ENCODE measurements around the gene RBM15.

The RBM15 gene

GRCh38 chr1:110309767-110310166 lies 29.4 kb upstream of the RBM15 start:
- Mint-ChIP-seq H3K9me3 (no peaks in the 10 kb centered on the region), H3K36me3 (ENCODE audit: insufficient read depth) (no peaks in the 10 kb centered on the region), H3K27ac (no peak overlapping the region), H3K27me3 (peaks cover 0 to 6% of the 10 kb centered on the region in 2 donors), H3K4me1 (ENCODE audit: low read depth in 2 of 2) (peaks cover 0 to 3% of the 10 kb centered on the region in 2 donors), H3K4me3 (no peak overlapping the region)
- ATAC-seq (replicated peaks) (no peak), DNase-seq (no peak)

GRCh38 chr1:110310300-110310699 lies 28.9 kb upstream of the RBM15 start:
- no peak for ATAC-seq (replicated peaks)
- Mint-ChIP-seq H3K27ac (no peak overlapping the region), H3K27me3 (peaks cover 0 to 6% of the 10 kb centered on the region in 2 donors), H3K9me3 (no peaks in the 10 kb centered on the region), H3K36me3 (ENCODE audit: insufficient read depth) (no peaks in the 10 kb centered on the region), H3K4me1 (ENCODE audit: low read depth in 2 of 2) (peaks cover 0 to 3% of the 10 kb centered on the region in 2 donors), H3K4me3 (no peak overlapping the region)
- DNase-seq = no peak

GRCh38 chr1:110312188-110313121 lies 26.7 kb upstream of the RBM15 start:
- Mint-ChIP-seq H3K27ac (no peak overlapping the region), H3K4me1 (ENCODE audit: low read depth in 2 of 2) (peaks cover 0 to 3% of the 10 kb centered on the region in 2 donors), H3K27me3 (no peaks in the 10 kb centered on the region), H3K36me3 (ENCODE audit: insufficient read depth) (no peaks in the 10 kb centered on the region), H3K4me3 (no peak overlapping the region), H3K9me3 (no peaks in the 10 kb centered on the region)
- ATAC-seq (replicated peaks) = peak; percentile 98
- peak; percentile 61 to 63 (median 61) for DNase-seq

GRCh38 chr1:110316735-110317134 lies 22.4 kb upstream of the RBM15 start:
- H3K4me3 Mint-ChIP-seq = no peak overlapping the region
- H3K36me3 Mint-ChIP-seq (ENCODE audit: insufficient read depth) = no peaks in the 10 kb centered on the region
- H3K9me3 Mint-ChIP-seq = no peaks in the 10 kb centered on the region
- DNase-seq = no peak
- H3K27me3 Mint-ChIP-seq = no peaks in the 10 kb centered on the region
- no peak overlapping the region for H3K27ac Mint-ChIP-seq
- no peak for ATAC-seq (replicated peaks)
- peaks cover 0 to 3% of the 10 kb centered on the region in 2 donors for H3K4me1 Mint-ChIP-seq (ENCODE audit: low read depth in 2 of 2)

GRCh38 chr1:110318046-110318445 lies 21.1 kb upstream of the RBM15 start:
- Mint-ChIP-seq H3K36me3 (ENCODE audit: insufficient read depth) (no peaks in the 10 kb centered on the region), H3K9me3 (no peaks in the 10 kb centered on the region), H3K27ac (peak overlapping the region in 1 of 2 donors; percentile 50), H3K4me1 (ENCODE audit: low read depth in 2 of 2) (no peaks in the 10 kb centered on the region), H3K4me3 (no peak overlapping the region), H3K27me3 (no peaks in the 10 kb centered on the region)
- ATAC-seq (replicated peaks) (no peak), DNase-seq (no peak)

- ATAC-seq (replicated peaks) (no peak), DNase-seq (no peak)
- Mint-ChIP-seq H3K4me1 (ENCODE audit: low read depth in 2 of 2) (no peaks in the 10 kb centered on the region), H3K27me3 (no peaks in the 10 kb centered on the region), H3K27ac (no peak overlapping the region), H3K36me3 (ENCODE audit: insufficient read depth) (no peaks in the 10 kb centered on the region), H3K9me3 (no peaks in the 10 kb centered on the region), H3K4me3 (no peak overlapping the region)
These were observed 19.6 kb upstream of the RBM15 start for GRCh38 chr1:110319332-110320167.

- no peaks in the 10 kb centered on the region for H3K27me3 Mint-ChIP-seq
- ATAC-seq (replicated peaks) (no peak), DNase-seq (no peak)
- no peak overlapping the region for H3K27ac Mint-ChIP-seq
- H3K4me1 Mint-ChIP-seq (ENCODE audit: low read depth in 2 of 2) = no peaks in the 10 kb centered on the region
- no peak overlapping the region for H3K4me3 Mint-ChIP-seq
- no peaks in the 10 kb centered on the region for H3K9me3 Mint-ChIP-seq
- no peaks in the 10 kb centered on the region for H3K36me3 Mint-ChIP-seq (ENCODE audit: insufficient read depth)
These were observed 19.0 kb upstream of the RBM15 start for GRCh38 chr1:110320168-110320518.

- Mint-ChIP-seq H3K4me3 (no peak overlapping the region), H3K4me1 (ENCODE audit: low read depth in 2 of 2) (no peaks in the 10 kb centered on the region), H3K36me3 (ENCODE audit: insufficient read depth) (no peaks in the 10 kb centered on the region), H3K27ac (no peak overlapping the region), H3K27me3 (no peaks in the 10 kb centered on the region), H3K9me3 (no peaks in the 10 kb centered on the region)
- ATAC-seq (replicated peaks) = no peak
- DNase-seq = no peak
These were observed 18.1 kb upstream of the RBM15 start for GRCh38 chr1:110321045-110321444.

GRCh38 chr1:110321846-110322245 lies 17.3 kb upstream of the RBM15 start:
- Mint-ChIP-seq H3K36me3 (ENCODE audit: insufficient read depth) (no peaks in the 10 kb centered on the region), H3K27ac (no peak overlapping the region), H3K9me3 (no peaks in the 10 kb centered on the region), H3K27me3 (no peaks in the 10 kb centered on the region), H3K4me1 (ENCODE audit: low read depth in 2 of 2) (no peaks in the 10 kb centered on the region), H3K4me3 (no peak overlapping the region)
- DNase-seq (no peak), ATAC-seq (replicated peaks) (no peak)

GRCh38 chr1:110324667-110325066 lies 14.5 kb upstream of the RBM15 start:
- H3K27ac Mint-ChIP-seq = no peak overlapping the region
- DNase-seq (no peak), ATAC-seq (replicated peaks) (no peak)
- no peaks in the 10 kb centered on the region for H3K9me3 Mint-ChIP-seq
- H3K27me3 Mint-ChIP-seq = no peaks in the 10 kb centered on the region
- H3K36me3 Mint-ChIP-seq (ENCODE audit: insufficient read depth) = no peaks in the 10 kb centered on the region
- no peak overlapping the region for H3K4me3 Mint-ChIP-seq
- H3K4me1 Mint-ChIP-seq (ENCODE audit: low read depth in 2 of 2) = no peaks in the 10 kb centered on the region

- Mint-ChIP-seq H3K9me3 (no peaks in the 10 kb centered on the region), H3K27me3 (no peaks in the 10 kb centered on the region), H3K4me1 (ENCODE audit: low read depth in 2 of 2) (no peaks in the 10 kb centered on the region), H3K27ac (no peak overlapping the region), H3K4me3 (no peak overlapping the region), H3K36me3 (ENCODE audit: insufficient read depth) (no peaks in the 10 kb centered on the region)
- DNase-seq = no peak
- ATAC-seq (replicated peaks) = no peak
These were observed 12.4 kb upstream of the RBM15 start for GRCh38 chr1:110326826-110327225.

- H3K4me3 Mint-ChIP-seq = no peak overlapping the region
- no peaks in the 10 kb centered on the region for H3K4me1 Mint-ChIP-seq (ENCODE audit: low read depth in 2 of 2)
- H3K27ac Mint-ChIP-seq = no peak overlapping the region
- H3K9me3 Mint-ChIP-seq = no peaks in the 10 kb centered on the region
- ATAC-seq (replicated peaks) (no peak), DNase-seq (no peak)
- no peaks in the 10 kb centered on the region for H3K27me3 Mint-ChIP-seq
- no peaks in the 10 kb centered on the region for H3K36me3 Mint-ChIP-seq (ENCODE audit: insufficient read depth)
These were observed 10.9 kb upstream of the RBM15 start for GRCh38 chr1:110328274-110328673.

- Mint-ChIP-seq H3K4me3 (no peak overlapping the region), H3K27me3 (no peaks in the 10 kb centered on the region), H3K27ac (no peak overlapping the region), H3K36me3 (ENCODE audit: insufficient read depth) (no peaks in the 10 kb centered on the region), H3K9me3 (no peaks in the 10 kb centered on the region), H3K4me1 (ENCODE audit: low read depth in 2 of 2) (no peaks in the 10 kb centered on the region)
- ATAC-seq (replicated peaks) = no peak
- DNase-seq = no peak
These were observed 10.5 kb upstream of the RBM15 start for GRCh38 chr1:110328700-110329099.

- peaks cover 10 to 13% of the 10 kb centered on the region in 2 donors for H3K4me1 Mint-ChIP-seq (ENCODE audit: low read depth in 2 of 2)
- peak overlapping the region in 1 of 2 donors; percentile 71 for H3K27ac Mint-ChIP-seq
- H3K4me3 Mint-ChIP-seq = no peak overlapping the region
- H3K27me3 Mint-ChIP-seq = no peaks in the 10 kb centered on the region
- no peaks in the 10 kb centered on the region for H3K9me3 Mint-ChIP-seq
- ATAC-seq (replicated peaks) (no peak), DNase-seq (no peak)
- H3K36me3 Mint-ChIP-seq (ENCODE audit: insufficient read depth) = peaks cover under 1% of the 10 kb centered on the region
These were observed 3.9 kb upstream of the RBM15 start for GRCh38 chr1:110335265-110335664.
